ENCODE measurements around the gene SLC25A10.

Gene SLC25A10

GRCh38 chr17:81741594-81742452 lies 29.7 kb downstream of the SLC25A10 start:
- DNase-seq (ENCODE audit: low read depth in 3 of 3, low spot score in 1 of 3) = no peak

All from stimulated activated CD4-positive, alpha-beta T cell treated with anti-CD3 and anti-CD28 coated beads, TNF-alpha, amount 100 ng/mL, for 1 hour (primary cell).